ELR (cell line): Measurements from ENCODE around the gene HMCN1.

ENCODE experiments used
- DNase-seq: peaks from one replicate; pipeline ENCODE4 v3.0.0-alpha.2; 2015; ENCODE audit warnings: low read depth

Gene HMCN1

DNA sequence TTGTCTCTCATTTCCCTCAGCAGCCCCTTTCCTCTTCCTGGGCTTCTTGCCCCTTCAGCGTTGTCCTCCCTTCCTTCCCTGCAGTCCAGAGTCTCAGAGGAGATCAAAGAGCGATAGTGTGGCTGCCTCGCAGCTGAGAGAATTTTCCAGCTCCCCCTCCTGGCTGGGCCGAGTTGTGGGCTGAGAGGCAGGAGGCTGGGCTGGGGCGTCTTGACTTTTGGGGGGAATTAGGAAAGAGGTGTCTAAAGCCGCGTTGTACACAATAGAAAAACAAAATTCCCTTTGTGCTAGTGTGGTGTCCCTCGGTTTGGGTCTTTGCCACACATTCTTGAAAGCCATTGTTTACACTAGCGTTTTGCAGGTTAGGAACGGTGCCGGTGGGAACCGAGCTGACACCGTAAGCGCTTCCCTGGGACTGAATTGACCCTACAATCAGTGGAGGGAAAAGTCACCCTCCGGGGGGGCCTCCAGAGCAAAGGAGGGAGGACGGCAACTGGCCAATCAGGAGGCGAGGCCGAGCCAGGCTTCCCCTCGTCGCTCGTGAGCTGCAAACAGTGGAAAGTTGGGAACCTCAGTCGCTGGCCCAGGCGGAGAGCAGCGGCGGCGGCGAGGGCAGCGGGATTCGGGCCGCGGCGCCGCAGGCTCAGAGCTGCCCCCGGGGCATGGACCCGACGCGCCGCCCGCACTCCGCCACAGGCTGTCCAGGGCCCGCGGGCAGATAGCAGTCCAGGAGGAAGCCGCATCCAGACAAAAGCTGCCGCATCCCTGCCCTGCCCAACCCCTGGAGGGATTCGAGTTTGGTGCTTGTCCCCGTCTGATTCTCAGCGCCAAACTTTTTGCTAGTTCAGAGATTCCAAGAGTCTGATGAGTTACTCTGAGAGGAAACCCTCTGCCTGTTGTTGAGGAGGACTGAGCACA lies at the start of gene HMCN1:
Gene HMCN1 (plus strand): TSS at position 574 of the 918 bp plus-strand sequence. CDS start 389 bp downstream, outside the sequence.
- peak; percentile 72 for DNase-seq

GRCh38 chr1:185686821-185687778 lies 47.1 kb upstream of the HMCN1 start:
- DNase-seq, result no peak

- DNase-seq, result no peak
Observed at GRCh38 chr1:185690527-185690926, 43.7 kb upstream of the HMCN1 start.

- DNase-seq, result no peak
Observed at GRCh38 chr1:185693654-185694053, 40.5 kb upstream of the HMCN1 start.

DNA sequence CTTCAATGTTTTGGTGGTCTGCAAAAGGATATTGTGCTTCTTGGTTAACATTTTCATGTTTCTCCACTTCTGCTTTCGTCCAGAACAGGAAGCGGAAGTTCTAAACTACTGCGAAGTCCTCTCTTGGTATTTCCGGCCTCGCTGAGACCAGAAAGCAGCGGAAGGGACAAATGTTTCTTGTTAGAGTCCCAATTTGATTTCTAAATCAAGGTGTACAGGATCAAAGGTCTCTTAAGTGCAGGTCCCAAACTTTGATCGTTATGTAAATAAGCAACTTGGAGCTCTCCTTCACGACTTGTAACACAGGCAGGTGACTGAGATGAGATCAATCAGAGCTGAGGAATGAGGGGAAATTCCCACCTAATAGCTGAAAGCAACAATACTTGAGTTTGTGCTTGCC lies 40.1 kb upstream of the HMCN1 start:
- DNase-seq, result no peak

- DNase-seq, result peak; percentile 33
Observed at GRCh38 chr1:185695299-185695698, 38.9 kb upstream of the HMCN1 start.

DNA sequence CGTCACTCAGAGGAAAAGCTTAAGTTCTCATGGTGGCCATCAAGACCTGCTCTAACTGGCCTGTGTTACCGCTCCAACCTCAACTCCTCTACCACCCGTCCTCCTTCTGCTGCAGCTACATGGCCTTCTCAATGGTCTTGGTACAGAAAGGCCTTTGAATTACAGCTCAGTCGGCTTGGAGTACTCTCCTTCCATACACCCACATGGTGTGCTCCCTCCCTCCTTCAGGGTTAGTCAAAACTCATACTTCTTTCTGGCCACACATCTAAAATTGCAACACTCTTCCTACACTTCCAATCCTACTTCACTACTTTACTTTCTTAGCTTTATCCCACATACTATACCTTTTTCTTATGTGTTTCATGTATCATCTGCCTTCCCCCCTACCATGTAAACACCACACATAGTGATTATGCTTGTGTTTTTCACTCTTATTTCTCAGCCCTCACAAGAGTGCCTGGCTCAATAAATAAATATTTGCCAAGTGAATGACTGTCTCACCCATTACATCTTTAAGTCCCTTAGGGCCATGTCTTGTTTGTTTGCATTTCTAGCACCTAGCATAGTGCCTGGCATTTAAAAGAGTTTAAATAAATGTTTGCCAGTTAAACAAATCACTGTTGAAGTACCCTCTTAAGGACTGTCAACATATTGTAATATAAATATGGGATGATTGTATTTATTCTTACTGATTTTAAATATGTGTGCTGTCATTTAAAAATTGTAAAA lies 37.6 kb upstream of the HMCN1 start:
- no peak for DNase-seq

- no peak for DNase-seq
Observed at GRCh38 chr1:185699874-185700273, 34.3 kb upstream of the HMCN1 start.

- no peak for DNase-seq
Observed at GRCh38 chr1:185701650-185702049, 32.5 kb upstream of the HMCN1 start.

DNA sequence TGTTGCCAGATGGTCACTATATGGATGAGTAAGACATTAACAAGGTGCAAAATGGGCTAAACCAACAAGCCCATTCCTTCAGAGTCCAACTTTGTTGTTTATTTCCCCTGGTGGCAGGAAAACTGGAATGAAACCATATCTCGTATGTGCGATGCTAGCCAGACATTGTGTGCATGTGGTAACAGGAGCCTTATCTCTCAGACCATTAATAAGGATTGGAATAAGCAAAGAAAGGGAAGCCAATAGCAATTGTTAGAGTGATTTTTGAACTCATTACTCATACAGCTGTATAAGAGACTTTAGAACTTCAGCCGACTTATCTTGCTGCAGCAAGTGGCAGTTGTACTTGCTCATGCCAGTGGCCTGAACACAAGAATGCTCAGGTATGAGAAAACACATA lies 30.0 kb upstream of the HMCN1 start:
- no peak for DNase-seq

DNA sequence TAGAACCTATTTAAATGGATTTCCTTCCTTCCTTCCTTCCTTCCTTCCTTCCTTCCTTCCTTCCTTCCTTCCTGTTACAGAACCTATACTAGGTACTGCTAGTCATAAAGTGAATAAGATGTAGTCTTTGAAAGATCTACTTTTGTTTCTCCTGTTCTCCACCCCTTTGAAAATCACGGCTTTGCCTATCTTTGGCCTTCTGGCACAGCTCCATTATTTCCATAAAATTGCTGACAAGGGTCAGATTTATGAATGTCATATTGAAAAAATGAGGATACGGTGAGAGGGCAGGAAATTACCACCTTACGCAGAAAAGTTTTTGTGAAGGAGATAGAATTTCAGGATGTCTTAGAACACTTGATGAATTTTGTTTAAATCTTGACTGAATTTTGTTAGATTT lies 18.1 kb upstream of the HMCN1 start:
- DNase-seq, result no peak

DNA sequence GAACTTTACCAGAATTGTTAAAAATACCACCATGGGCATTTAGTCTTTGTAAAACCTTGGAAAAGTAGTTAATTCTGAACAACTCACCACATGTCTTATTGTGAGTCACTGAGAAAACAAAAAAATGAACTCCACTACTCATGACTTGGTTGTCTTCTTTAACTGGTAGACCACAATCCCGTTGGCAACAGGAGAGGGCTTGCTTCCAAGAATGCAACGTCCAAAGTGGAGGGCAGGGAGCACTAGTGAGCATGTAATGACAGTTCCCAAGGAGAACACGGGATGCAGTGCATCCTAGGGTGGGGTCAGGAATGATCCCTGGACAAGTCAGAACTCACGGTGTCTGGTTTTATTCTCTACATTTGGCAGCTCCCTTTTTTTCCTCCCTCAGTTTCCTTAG lies 15.2 kb upstream of the HMCN1 start:
- DNase-seq, result peak; percentile 88

- DNase-seq, result peak; percentile 51
Observed at GRCh38 chr1:185720633-185721272, 13.4 kb upstream of the HMCN1 start.

DNA sequence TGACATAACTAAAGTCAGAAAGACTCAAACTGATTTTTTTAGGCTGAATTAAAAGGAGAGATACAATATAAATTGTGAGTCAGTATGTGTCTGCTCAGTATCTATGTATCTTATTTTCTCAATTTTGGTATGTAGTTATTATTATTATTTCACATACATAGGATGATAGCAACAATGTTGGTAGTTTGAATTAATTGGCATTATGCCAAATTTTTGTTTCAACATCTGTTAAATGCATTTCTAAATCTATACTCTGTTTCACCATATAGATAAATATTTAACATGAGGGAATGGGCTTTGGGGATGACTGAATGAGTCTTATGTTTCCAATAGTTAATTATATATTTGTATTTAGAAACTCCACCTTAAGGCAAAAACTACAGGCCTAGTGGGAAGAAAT lies 12.6 kb upstream of the HMCN1 start:
- no peak for DNase-seq

- DNase-seq, result no peak
Observed at GRCh38 chr1:185722098-185722497, 12.1 kb upstream of the HMCN1 start.

GRCh38 chr1:185727726-185728125 lies 6.5 kb upstream of the HMCN1 start:
- DNase-seq, result no peak

DNA sequence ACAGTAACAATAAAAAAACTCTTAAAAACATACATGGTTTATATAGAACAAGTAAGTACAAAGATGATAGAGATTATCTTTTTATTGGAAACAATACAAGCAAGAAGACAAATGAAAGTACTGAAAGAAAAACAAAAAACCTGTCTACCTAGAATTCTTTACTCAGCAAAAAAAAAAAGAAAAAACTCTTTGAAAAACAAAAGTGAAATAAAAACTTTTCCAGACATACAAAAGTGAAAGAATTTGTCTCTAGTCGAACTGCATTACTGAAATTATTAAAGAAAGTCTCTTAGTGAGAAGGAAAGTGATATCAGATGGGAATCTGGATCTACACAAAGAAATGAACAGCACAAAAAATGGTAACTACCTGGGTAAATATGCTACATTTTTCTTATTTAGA lies 2.7 kb upstream of the HMCN1 start:
- no peak for DNase-seq

- no peak for DNase-seq
Observed at GRCh38 chr1:185732951-185733350, 1.2 kb upstream of the HMCN1 start.

GRCh38 chr1:185734929-185735700 lies 924 bp downstream of the HMCN1 start:
- peak; percentile 10 for DNase-seq

GRCh38 chr1:185735701-185736064 lies 1.5 kb downstream of the HMCN1 start:
- DNase-seq, result peak; percentile 4

GRCh38 chr1:185739967-185740366 lies 5.8 kb downstream of the HMCN1 start:
- no peak for DNase-seq
